Lower leg skin (tissue), 4 donors: Measurements from ENCODE around the gene LCP1. TPM values are rescaled to one million over a fixed set of nuclear protein-coding genes. Genes with fewer than 3 reads are reported as not detected.
A peak's percentile ranks its signal among the peaks of the same experiment; 100 is the strongest.

ENCODE experiments used
- DNase-seq, 2 donors: peaks; one replicate each; pipeline ENCODE4 v3.0.0-alpha.2; 2019; ENCODE audit warnings: low spot score in 2 of 2
- H3K4me3 ChIP-seq: fragments of 200-600 bp; sonication (generic); 2 replicates; pipeline ENCODE4 v1.5.1; 2017; ENCODE audit warnings: mild to moderate bottlenecking, low read depth; ENCODE audit not compliant: poor library complexity, severe bottlenecking
- POLR2A ChIP-seq, 2 donors: fragments of 450-650 bp; IDR thresholded peaks; one replicate each; pipeline ENCODE4 v1.6.1; 2016 to 2017; ENCODE audit warnings: antibody characterized with exemption in 2 of 2, mild to moderate bottlenecking in 1 of 2, moderate library complexity in 1 of 2
- WGBS, 2 donors: methylation state at CpG; one replicate each; pipeline ENCODE4 v1.1.5; 2018; 5-methylcytosine and 5-hydroxymethylcytosine counted together
- intact Hi-C: fragments of 100-400 bp; cut with DNase I; formaldehyde crosslinking; loops from one replicate; pipeline ENCODE4 v1.15.0; 2023; ENCODE audit warnings: low total_unique reads
- total RNA-seq, 4 donors: library from RNA; depleted of rRNA; stranded (reverse); fragments of >200 nt; gene quantifications; one replicate each; pipeline ENCODE4 v1.1.0, GENCODE V29; 2016
- TF ChIP-seq, protein P1 (sequence below), 3 donors: fragments of 450-650 bp; IDR thresholded peaks; one replicate each; pipeline ENCODE4 v1.5.1; 2016; ENCODE audit warnings: antibody characterized with exemption in 3 of 3, mild to moderate bottlenecking in 3 of 3, moderate library complexity in 2 of 3

LCP1 gene
- total RNA-seq, 4 donors from 2014 or later, result 21.7 to 45.4 (median 39.0) TPM

GRCh38 chr13:46185634-46186033 lies 3.7 kb upstream of the LCP1 start:
- DNase-seq, result no peak

GRCh38 chr13:46184277-46184699 lies 2.3 kb upstream of the LCP1 start:
- WGBS, 2 donors, result 35 to 42% methylated on average over 6 of the region's 6 CpGs
- TF ChIP-seq POLR2A (IDR thresholded peaks at IDR 0.05), result no peak
- TF ChIP-seq, protein P1, sequence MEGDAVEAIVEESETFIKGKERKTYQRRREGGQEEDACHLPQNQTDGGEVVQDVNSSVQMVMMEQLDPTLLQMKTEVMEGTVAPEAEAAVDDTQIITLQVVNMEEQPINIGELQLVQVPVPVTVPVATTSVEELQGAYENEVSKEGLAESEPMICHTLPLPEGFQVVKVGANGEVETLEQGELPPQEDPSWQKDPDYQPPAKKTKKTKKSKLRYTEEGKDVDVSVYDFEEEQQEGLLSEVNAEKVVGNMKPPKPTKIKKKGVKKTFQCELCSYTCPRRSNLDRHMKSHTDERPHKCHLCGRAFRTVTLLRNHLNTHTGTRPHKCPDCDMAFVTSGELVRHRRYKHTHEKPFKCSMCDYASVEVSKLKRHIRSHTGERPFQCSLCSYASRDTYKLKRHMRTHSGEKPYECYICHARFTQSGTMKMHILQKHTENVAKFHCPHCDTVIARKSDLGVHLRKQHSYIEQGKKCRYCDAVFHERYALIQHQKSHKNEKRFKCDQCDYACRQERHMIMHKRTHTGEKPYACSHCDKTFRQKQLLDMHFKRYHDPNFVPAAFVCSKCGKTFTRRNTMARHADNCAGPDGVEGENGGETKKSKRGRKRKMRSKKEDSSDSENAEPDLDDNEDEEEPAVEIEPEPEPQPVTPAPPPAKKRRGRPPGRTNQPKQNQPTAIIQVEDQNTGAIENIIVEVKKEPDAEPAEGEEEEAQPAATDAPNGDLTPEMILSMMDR (IDR thresholded peaks at IDR 0.05), result no peak
- H3K4me3 ChIP-seq, result no peak overlapping the region
- peak in 1 of 2 donors; percentile 87 for DNase-seq
- intact Hi-C loops, result no loop called here

More at GRCh38 chr13:46185634-46186033, 3.7 kb upstream of the LCP1 start:
- intact Hi-C loops, result no loop called here
- TF ChIP-seq POLR2A (IDR thresholded peaks at IDR 0.05), result no peak
- TF ChIP-seq, protein P1 (IDR thresholded peaks at IDR 0.05), result no peak
- no peak overlapping the region for H3K4me3 ChIP-seq
- WGBS, 2 donors, result 91 to 97% methylated on average over 4 of the region's 4 CpGs

- no peak for DNase-seq
- intact Hi-C loops, result no loop called here
- no peak for TF ChIP-seq POLR2A (IDR thresholded peaks at IDR 0.05)
- TF ChIP-seq, protein P1 (IDR thresholded peaks at IDR 0.05), result no peak
- no peak overlapping the region for H3K4me3 ChIP-seq
- WGBS, 2 donors, result 73 to 76% methylated on average over 15 of the region's 15 CpGs
Observed at GRCh38 chr13:46183018-46183946, 1.3 kb upstream of the LCP1 start.

DNA sequence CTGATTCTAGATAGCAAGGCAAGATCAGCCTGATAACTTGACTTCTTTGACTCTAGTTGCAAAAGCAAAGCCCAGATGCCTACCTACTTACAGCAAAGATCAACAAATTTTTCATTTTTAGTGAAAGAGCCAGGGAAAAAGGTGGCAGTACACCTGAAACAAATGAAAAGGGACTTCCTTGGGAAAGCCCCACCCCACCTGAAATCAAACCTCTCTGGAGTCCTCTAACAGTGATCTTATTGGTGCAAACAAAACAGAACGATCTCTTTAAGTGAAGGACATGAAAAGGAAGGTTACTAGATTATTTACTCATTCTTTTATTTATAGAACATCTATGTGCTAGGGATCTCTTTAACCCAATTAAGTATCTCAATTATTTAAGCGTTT lies 507 bp upstream of the LCP1 start:
- DNase-seq, result no peak
- no peak overlapping the region for H3K4me3 ChIP-seq
- whole genome bisulfite sequencing, 2 donors, result 36 to 44% methylated on average over 2 of the region's 2 CpGs

DNA sequence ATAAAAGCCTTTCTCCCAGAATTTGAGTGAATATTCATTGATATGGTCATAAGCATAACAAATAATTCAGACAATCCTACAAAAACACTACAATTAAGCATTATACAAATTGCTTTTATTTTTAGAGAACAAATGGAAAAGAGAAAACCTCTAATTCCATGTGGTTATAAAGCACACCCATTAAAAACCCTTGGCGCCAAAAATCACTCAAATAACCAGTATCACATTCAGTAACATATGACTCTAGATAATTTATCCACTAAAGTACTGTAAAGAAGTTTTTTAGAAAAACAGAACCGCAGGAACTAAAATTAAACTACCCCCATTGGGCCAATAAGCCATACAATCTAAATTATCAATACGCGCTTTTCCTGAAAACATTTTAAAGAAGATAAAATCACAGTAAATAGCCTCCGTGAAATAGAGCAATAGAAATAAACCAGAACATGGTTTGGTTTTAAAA lies 569 bp downstream of the LCP1 start:
- 79 to 84% methylated on average over 5 of the region's 5 CpGs for WGBS, 2 donors
- no peak for DNase-seq
- TF ChIP-seq POLR2A (IDR thresholded peaks at IDR 0.05), result no peak
- TF ChIP-seq, protein P1 (IDR thresholded peaks at IDR 0.05), result no peak
- intact Hi-C loops, result no loop called here
- H3K4me3 ChIP-seq, result peak overlapping the region; percentile 9

More for the DNA sequence above, 507 bp upstream of the LCP1 start:
- intact Hi-C loops, result no loop called here
- TF ChIP-seq, protein P1 (IDR thresholded peaks at IDR 0.05), result no peak
- TF ChIP-seq POLR2A (IDR thresholded peaks at IDR 0.05), result no peak
